GM21786 (cell line): ENCODE results near the gene SLC6A15.
A peak's percentile ranks its signal among the peaks of the same experiment; 100 is the strongest.

ENCODE experiments used
- ATAC-seq: cut with Tn5 transposase; IDR thresholded peaks from one replicate; pipeline ENCODE4 v1.9.1; 2021; ENCODE audit not compliant: unreplicated experiment

The SLC6A15 gene

DNA sequence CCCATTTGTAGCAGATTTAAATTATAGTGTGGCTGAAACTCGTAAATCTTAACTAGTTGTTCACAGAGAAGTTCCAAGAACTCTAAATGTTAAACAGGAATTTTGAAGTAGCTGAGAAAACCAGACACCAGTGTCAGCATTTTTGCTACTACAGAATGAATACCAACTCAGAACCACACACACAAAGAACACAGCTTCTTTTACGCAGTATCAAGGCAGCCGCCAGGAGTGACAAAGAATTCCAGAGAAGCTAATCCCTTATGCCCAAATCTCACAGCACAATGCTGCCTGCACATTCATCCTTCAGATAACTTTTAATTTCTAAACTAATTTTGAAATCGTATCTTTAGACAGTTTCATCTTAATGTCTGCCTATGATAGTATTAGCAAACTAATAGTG lies 37.4 kb downstream of the SLC6A15 start:
- no peak for ATAC-seq

DNA sequence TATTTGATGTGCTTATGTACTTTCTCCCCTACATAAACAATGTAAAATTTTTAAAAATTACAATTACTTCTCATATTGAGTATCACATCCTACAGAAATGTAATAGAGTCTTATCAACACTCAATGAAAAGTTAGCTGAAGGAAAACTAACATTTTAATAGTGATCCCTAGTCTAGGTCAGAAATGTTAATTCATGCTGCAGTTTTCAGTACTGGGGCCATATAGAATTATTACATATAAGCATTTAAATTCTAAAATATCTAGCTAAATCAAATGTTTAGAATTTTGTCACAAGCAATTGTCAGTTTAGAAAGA lies 37.8 kb downstream of the SLC6A15 start:
- no peak for ATAC-seq

DNA sequence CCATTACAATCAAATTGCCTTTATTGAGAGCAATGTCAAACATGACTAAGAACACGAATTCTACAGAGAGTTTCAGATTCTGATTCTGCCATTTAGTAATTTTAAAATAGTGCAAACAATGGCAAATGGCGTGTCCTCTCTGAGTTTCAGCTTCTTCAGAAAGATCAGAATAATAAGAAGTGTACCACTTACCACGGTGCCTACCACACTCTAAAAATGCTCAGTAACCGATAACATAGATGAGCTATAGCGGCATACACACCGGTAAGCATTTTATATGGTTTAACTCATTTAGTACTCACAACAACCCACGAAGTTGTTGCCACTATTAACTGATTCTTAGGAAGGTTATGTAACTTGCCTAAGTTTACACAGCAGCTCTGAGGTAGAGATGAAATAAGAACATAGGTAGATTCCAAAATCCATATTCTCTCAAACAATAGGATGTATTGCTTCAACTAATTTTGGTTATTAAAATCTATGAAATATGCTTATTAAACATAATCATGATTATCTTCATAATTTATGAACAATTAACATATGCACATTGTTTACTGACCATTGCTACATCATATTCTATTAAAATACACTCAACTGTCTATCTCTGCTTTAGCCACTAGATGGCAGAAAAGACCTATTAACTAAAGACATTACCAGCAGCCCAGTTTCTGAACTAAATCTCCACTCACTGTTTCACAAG lies 38.3 kb downstream of the SLC6A15 start:
- ATAC-seq = peak; percentile 93

DNA sequence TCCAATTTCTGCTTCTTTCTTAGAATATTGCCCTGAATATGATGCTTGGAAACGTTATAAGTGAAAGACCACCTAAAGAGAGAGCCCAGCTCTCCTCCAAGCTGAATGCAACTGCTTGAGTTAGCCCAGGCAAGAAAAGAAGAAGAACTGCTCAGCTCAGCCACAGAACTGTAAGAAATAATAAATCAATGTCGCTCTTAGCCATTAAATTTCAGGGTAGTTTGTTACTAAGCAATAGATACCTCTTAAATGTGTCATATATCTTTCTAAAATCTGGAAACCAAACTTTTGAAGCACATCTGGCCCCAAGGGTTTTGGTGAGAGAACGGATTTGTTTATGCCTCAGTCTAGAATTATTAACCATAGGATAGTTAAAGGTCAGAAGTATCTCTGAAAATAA lies 50.4 kb downstream of the SLC6A15 start:
- no peak for ATAC-seq

DNA sequence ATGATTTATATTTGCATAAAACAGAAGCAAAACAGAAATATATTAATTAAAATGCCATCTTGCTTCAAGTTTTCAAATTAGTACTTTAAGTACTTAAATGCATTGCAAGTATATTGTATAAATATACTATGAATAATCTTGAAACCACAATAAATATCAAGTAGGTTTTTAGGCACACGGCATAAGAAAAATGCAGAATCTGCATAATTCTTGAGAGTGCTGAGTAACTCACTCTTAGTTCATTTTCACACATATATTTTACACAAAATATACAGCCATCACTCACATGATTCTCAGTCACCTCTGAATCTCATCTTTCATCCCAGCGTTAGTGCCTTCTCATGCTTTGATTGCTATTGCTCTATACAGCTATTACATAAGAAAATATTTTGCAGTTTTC lies 51.9 kb downstream of the SLC6A15 start:
- no peak for ATAC-seq

DNA sequence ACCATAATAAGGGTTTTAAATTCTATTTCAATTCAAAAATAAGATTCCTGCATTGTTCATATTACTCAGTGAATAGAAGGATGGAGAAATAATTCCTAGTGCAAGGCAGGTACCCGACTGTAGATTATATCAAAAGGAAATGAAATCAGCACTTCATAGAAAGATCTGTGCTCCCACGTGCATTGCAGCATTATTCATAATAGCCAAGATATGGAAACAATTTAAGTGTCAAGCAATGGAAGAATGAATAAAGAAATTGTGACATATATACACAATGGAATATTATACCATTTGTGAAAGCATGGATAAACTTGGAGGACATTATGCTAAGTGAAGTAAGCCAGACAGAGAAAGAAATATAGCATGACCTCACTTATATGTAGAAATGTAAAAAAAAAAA lies 53.8 kb downstream of the SLC6A15 start:
- no peak for ATAC-seq

DNA sequence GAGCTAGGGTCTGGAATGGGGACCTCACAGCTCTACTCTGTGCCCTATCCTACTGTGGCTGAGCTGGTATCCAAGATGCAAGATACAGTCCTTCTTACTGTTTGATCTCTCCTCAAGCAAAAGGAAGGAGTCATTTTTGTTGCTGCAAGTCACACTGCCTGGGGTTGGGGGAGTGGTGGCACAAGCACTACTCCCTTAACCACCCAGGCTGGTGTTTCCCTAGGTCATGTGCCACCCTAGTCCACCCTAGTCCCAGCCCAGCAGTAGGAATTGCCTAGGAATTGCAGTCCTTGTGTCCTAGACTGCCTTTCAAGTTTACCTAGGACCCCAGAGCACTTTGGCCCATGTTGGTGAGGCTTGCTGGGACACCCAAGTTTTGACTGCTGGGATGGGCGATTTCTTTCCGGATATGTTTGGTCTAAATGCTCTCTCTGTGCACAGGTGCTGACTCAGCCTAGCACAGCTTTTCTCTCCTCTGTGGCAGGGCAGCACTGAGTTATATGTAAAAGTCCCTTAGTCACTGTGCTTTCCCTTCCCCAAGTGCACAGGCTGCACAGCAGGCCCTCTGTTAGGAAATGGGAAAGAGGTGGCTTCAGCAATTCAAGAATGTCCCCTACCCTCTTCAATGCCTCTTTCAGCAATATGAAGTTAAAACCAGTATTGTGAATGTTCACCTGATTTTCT lies 54.9 kb downstream of the SLC6A15 start:
- ATAC-seq = no peak

DNA sequence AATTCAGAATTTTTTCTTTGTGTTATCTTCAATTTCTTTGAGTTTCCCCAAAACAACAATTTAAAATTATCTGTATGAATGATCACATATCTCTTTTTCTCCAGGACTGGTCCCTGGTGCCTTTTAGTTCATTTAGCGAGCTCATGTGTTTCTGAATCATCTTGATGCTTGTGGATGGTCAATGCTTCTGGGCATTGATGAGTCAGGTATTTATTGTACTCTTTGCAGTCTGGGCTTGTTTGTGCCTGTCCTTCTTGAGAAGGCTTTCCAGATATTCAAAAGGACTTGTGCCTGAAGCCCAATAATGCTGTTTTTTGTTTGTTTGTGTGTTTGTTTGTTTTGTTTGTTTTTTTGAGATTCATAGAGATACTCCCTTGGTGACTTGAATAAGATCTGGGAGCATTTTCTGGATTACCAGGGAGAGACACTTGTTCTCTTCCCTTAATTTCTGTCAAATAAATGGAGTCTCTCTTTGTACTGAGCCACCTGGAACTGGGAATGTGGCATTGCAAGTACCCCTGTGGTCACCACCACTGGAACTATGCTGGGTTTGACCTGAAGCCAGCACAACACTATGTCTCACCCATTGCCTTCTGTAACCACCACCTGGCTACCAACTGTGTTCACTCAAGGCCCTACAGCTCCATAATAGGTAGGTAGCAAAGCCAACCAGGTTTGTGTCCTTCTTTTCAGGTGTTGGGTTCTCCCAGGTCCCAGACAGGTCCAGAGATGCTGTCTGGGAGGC lies 56.3 kb downstream of the SLC6A15 start:
- no peak for ATAC-seq

DNA sequence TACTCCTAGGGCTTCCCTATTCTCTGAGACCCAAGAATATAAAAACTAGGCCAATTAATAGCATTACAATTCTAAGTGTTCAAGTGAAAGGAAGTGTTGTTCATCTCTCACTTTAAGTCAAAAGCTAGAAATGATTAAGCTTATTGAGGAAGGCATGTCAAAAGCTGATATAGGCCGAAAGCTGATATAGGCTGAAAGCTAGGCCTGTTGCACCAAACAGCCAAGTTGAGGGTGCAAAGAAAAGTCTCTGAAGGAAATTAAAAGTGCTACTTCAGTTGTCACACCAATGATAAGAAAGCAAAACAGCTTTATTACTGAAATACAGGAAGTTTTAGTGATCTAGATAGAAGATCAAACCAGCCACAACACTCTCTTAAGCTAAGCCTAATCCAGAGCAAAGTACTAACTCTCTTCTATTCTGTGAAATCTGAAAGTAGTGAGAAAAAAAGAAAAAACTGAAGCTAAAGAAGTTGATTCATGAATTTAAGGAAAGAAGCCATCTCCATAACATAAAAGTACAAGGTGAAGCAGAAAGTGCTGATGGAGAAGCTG lies 68.9 kb downstream of the SLC6A15 start:
- ATAC-seq = no peak

DNA sequence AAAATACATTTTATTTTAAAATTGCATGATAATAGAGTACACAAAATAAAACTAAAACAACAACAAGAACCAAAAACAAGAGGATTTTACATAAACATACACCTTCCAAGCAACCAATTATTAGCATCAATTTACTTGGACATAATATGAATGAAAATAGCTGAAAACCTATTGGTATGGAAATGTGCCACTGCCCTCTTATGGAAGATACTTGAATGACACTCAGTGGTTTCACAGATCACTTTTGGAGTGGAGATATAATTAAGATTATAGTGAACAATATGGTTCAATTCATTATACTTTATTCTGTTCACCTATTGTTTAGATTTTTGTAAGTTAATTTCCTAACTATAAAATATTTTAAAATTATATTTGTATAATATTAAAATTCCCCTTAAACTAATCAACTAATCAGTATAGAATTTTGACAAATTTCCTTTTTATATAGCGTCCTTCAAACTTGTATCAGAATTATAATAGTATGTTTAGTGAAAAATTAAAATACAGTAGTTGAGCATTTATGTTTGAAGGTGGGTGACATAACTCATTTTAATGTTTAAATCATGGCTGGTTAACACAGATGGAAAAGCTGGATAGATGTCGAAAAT lies 70.1 kb downstream of the SLC6A15 start:
- ATAC-seq = peak; percentile 80

DNA sequence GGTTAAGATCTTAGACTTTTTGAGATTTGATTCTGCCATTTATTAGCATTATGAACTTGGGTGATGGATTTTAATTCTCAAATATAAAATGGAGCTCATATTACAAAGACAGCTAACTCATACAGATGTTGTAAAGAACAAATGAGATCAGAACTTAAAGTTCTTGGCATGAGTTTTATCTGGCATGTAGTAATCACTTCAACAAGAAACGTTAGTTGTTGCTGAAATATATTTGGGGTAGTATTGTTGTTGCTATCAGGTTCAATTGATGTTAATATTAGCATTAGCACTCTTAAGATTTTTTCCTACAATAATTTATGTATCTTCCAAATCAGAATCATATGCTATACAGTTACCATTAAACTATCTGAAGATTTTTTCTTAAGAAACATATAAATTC lies 71.0 kb downstream of the SLC6A15 start:
- ATAC-seq = no peak

DNA sequence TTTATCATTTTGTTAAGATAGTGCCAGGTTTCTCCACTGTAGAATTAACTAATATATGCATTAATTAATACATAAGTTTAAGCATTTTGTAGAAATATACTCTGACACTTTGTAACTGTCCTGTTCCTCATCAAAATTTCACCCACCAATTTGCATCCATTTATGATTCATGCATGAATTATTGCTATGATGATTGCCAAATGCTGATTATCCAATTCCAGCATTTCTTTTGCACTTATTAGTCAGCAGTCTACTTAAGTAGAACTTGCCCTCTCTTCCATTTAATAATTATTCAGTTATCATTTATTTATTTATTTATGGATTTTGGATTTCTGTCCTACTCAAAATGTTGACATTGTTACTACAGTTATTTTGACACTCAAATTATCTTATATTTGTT lies 72.2 kb downstream of the SLC6A15 start:
- ATAC-seq = no peak

DNA sequence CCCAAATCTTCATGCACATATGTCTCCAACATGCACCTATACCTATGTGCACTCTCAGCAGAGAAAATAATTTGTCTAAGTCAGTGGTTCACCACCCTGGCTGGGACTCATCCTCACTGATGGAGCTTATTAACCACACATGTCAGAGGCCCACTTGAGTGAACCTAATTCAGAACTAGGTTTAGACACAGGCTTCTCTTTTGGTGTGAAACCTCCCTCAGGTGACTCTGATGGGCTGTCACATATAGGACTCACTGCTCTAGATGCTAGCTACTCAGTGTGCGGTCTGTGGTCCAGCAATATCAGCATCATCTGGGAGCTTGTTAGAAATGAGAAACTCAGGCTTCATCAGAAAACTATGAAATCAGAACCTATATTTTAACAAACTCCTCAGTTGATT lies 85.7 kb downstream of the SLC6A15 start:
- no peak for ATAC-seq

DNA sequence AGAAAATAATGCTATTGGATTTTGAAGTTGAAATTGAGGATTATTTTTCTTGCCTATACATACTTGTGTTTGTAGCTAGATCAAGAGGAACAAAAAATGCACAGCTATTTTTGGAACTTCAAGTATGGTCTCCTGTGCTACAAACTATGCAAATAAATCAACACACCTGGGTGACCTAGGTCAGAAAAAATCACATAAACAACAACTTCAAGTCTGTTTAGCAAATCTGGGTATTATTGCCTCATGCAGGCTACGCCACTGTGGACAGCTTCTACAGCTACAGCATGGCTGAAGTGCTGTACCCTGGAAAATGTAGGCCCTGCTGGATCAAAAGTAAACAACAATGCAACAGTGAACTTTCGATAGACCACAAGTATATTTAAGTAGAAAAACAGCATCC lies 87.5 kb downstream of the SLC6A15 start:
- ATAC-seq = no peak

DNA sequence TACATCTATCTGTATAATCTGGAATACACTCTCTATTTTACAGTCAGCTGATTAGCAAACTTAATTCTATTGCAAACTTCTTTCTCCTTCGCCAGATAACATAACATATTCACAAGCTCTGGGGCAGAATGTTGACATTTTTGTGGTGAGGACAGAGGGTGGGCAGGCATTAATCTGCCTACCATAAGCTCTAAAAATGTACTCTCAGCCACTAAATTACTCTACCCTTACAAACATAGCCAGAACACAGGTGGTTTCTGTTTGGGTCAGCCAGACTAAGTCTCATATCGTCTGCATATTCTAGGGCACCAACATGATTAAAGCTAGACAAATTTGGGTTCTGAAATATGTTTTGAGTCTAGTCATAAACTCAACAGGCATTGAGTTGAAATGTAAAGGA lies 90.1 kb downstream of the SLC6A15 start:
- ATAC-seq = no peak

DNA sequence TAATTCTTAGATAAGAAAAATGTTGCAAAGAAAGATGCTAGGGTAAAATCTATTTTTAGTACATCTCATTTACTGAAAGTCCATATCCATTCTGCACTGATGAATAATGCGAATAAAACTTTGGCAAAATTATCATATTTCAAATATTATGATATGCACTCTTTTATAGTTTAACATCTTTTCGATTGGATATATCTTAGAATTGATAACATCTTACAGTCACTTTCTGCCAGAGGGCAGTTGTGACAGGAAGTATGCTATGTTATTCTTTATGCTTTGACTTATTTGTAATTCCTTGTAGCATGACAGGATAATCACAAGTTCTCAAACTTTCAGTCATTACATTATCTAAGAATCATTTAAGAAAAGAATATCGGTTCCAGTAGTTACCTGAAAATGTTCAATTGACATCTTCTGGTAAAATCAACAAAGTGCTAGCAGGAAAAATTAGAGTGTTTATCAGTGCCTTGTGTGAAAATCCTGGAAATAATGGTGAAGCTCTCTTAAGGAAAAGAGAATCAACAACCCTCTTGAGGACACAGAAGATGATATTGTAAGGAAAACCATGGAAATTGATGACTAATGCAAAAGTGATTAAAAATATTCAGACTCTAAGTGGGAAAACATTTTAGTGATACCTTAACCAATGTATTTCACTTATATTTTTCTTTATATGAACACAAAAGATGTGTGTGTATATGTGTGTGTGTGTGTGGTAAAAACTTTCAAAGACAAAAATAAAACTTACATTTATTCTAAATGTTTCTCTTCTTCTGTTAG lies 95.5 kb downstream of the SLC6A15 start:
- ATAC-seq = no peak

DNA sequence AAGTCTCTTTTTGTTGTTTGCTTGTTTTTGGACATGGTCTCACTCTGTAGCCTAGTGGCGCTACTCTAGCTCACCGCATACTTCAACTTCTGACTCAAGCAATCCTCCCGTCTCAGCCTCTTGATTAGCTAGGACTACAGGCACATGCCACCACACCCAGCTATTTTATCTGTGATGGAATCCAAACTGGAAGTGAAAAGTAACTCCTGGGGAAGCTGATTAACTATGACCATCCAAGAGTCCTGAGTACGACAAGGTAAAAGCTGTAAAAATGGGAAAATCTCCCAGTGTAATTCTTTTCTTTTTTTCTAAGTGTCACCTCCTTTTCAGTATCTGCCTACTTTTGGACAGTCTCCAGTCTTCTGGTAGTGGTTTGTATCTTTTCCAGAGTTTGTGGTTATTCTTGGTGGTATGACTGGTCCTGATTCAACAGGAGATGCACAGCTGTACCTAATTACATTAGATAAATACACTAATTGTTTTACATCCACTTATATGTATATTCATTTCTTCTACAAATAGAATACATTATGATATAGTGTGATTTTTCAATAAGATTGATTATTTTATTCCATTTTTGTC lies 97.8 kb downstream of the SLC6A15 start:
- no peak for ATAC-seq

DNA sequence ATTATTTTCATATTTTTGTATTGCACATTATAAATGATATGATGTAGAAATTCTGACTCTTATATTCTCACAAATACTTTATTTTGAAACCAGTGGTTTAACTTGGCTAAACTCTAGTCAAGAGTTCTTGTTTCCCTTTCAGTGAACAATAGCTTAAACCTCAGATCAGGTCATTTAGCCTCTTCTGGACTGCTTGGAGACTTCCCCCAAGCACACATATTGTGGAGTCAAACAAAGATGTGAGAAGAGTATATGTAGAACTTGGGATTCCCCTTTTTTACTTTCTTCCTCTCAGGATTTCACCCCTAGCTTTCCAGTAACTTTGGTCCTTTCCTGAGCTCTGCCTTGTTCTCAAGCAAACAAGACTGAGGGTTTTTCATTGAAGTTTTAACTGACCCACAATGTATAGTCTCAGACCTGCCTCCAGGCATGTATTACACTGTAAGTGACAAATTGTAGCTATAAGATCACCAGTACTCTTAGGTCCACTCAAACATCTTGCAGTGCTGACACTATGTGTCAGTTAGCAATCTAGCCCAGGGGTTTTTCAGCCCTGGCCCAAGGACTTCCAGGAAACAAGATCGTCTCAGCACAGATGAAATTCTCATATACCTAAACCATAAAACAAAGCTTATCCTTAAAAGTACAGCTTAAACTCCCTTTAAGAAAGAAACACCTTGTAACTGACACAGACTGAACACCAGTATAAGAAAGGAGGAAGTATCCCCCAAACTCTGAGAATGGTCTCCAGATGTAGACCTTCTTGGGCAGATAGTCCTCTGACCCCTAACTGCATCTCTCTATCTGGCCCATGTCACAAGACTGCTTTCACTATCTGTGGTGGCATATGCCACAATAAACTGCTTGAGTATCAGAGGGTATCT lies 98.6 kb downstream of the SLC6A15 start:
- peak; percentile 63 for ATAC-seq

DNA sequence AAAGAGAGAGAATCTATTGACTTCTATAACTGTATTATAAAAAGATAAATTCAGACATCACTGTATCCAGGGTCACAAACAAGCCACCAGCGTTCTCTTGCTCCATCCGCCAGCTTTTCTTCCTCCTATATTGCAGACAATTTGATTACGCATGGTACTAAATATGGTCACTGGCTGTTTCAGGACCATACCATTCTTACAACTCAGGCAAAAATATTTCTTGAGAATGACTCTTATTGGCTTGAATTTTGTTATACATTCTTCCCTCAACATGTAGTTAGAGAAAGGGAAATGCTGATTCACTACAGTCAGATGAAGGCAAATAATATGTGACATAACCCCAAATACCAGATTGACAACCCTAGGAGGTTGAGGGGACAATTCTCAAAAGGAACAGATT lies 101.3 kb downstream of the SLC6A15 start:
- ATAC-seq = no peak

DNA sequence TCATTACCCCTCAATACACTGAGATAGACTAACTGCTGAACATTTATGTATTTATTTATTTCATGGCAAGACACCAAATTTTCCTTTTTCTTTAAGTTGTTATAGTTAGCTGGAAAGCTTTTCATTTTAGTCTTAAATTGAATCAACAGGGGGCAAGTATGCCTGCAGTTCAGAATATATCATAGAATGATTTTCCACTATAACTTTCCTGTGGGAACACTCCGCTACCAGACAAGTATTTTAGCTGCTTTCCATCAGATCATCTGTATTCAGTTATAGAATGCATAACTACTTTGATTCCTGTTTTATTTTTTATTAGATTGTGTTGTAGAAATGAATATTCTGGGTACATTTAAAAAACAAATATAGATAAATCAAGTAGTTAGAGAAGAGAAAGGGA lies 102.0 kb downstream of the SLC6A15 start:
- no peak for ATAC-seq
